ENCODE results near the gene ACAT1.
A peak's percentile ranks its signal among the peaks of the same experiment; 100 is the strongest.
"Not testable (repeated sequence)": the region's sequence is repeated elsewhere in the genome, so short reads cannot be mapped to it uniquely, and the experiment has no call there.

The ACAT1 gene

DNA sequence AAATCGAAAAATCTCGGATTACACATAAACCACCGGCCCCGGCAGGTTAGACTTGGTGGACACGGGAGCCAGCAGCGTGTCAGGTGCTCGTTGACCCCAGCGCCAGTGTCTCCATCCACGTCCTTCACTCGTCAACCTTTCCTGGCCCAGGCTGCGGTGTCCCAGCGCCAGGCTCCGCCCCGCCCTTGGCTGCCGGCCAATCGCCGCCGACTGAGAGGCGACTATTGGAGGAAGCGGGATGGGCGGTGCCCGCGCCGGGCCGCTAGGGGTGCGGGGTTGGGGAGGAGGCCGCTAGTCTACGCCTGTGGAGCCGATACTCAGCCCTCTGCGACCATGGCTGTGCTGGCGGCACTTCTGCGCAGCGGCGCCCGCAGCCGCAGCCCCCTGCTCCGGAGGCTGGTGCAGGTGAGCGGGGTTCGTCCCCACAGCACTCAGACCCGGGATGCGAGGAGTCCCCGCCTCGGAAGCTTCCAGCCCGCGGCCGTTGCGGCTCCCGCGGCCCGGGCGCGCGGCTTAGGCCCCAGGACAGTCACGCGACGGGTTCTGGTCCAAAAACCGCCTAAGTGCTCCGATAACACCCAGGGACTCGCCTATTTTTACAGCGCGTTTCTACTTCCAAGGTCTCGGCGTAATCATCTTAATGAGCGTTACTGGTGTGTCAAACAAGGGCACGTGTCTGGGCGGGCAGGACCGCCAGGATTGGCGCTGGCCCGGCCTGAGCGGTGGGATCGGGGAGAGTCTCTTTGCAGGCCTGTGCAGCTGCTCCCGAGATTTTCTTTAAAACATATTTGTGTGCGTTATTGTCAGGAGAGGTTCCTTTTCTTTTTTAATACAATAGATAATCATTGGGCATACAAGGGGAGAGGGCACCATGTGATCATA is at the start of gene ACAT1:
Gene ACAT1 (plus strand): TSS at position 294 of the 882 bp plus-strand sequence. CDS start 40 bp downstream, at position 334.
- H3K9me3 ChIP-seq (ENCODE audit: control insufficient read depth, insufficient read depth, low read length): no peaks in the 10 kb centered on the region
- H3K9ac ChIP-seq (ENCODE audit: low read depth, low read length): peak within 1 kb of the TSS; percentile 95
- H3K4me1 ChIP-seq (ENCODE audit: insufficient read depth, low read length): 0 out of 2 replicates have a peak, but pooled peaks cover 3% of the 10 kb centered on the region
- no peaks in the 10 kb centered on the region for H3K36me3 ChIP-seq (ENCODE audit: insufficient read depth, low read length)

- no peaks in the 10 kb centered on the region for H3K4me1 ChIP-seq (ENCODE audit: insufficient read depth, low read length)
- H3K9me3 ChIP-seq (ENCODE audit: control insufficient read depth, insufficient read depth, low read length): no peaks in the 10 kb centered on the region
- H3K36me3 ChIP-seq (ENCODE audit: insufficient read depth, low read length): peaks cover 5% of the 10 kb centered on the region; the same call in 1 of the 2 replicates
- no peak overlapping the region for H3K9ac ChIP-seq (ENCODE audit: low read depth, low read length)
Measured at GRCh38 chr11:108084811-108085210, 36.6 kb upstream of the ACAT1 start.

GRCh38 chr11:108085672-108086071 is 35.7 kb upstream of the ACAT1 start:
- peaks cover 5% of the 10 kb centered on the region; the same call in 1 of the 2 replicates for H3K36me3 ChIP-seq (ENCODE audit: insufficient read depth, low read length)
- H3K9me3 ChIP-seq (ENCODE audit: control insufficient read depth, insufficient read depth, low read length): no peaks in the 10 kb centered on the region
- H3K4me1 ChIP-seq (ENCODE audit: insufficient read depth, low read length): no peaks in the 10 kb centered on the region
- H3K9ac ChIP-seq (ENCODE audit: low read depth, low read length): no peak overlapping the region

DNA sequence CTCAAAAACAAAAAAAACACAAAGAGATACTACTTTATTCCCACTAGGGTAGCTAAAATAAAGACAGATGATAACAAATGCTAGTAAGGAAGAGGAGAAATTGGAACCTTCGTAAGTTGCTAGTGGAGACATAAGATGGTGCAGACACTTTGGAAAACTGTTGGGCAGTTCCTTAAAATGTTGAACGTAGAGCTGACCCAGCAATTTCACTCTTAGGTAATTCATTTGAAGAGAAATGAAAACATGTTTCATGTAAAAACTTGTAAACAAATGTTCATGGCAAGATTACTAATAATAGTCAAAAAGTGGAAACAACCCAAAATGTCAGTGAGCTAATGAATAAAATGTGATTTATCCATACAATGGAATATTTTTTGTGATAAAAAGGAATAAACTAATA is 29.2 kb upstream of the ACAT1 start:
- Histone ChIP-seq H3K9me3 (ENCODE audit: control insufficient read depth, insufficient read depth, low read length) (no peaks in the 10 kb centered on the region), H3K36me3 (ENCODE audit: insufficient read depth, low read length) (peaks cover 3% of the 10 kb centered on the region), H3K9ac (ENCODE audit: low read depth, low read length) (no peak overlapping the region), H3K4me1 (ENCODE audit: insufficient read depth, low read length) (no peaks in the 10 kb centered on the region; the same call in 1 of the 2 replicates)

GRCh38 chr11:108093128-108093904 is 28.1 kb upstream of the ACAT1 start:
- no peak overlapping the region for H3K9ac ChIP-seq (ENCODE audit: low read depth, low read length)
- no peaks in the 10 kb centered on the region for H3K9me3 ChIP-seq (ENCODE audit: control insufficient read depth, insufficient read depth, low read length)
- peaks cover 5% of the 10 kb centered on the region for H3K36me3 ChIP-seq (ENCODE audit: insufficient read depth, low read length)
- no peaks in the 10 kb centered on the region; the same call in 1 of the 2 replicates for H3K4me1 ChIP-seq (ENCODE audit: insufficient read depth, low read length)

GRCh38 chr11:108097179-108097578 is 24.2 kb upstream of the ACAT1 start:
- Histone ChIP-seq H3K36me3 (ENCODE audit: insufficient read depth, low read length) (peaks cover 5% of the 10 kb centered on the region), H3K9me3 (ENCODE audit: control insufficient read depth, insufficient read depth, low read length) (no peaks in the 10 kb centered on the region), H3K9ac (ENCODE audit: low read depth, low read length) (no peak overlapping the region)

GRCh38 chr11:108101090-108101775 is 20.1 kb upstream of the ACAT1 start:
- Histone ChIP-seq H3K4me1 (ENCODE audit: insufficient read depth, low read length) (no peaks in the 10 kb centered on the region), H3K36me3 (ENCODE audit: insufficient read depth, low read length) (peaks cover 2% of the 10 kb centered on the region), H3K9me3 (ENCODE audit: control insufficient read depth, insufficient read depth, low read length) (no peaks in the 10 kb centered on the region), H3K9ac (ENCODE audit: low read depth, low read length) (no peak overlapping the region)

More at GRCh38 chr11:108097179-108097578, 24.2 kb upstream of the ACAT1 start:
- no peaks in the 10 kb centered on the region; the same call in 1 of the 2 replicates for H3K4me1 ChIP-seq (ENCODE audit: insufficient read depth, low read length)

GRCh38 chr11:108111126-108111525 is 10.2 kb upstream of the ACAT1 start:
- H3K36me3 ChIP-seq (ENCODE audit: insufficient read depth, low read length): no peaks in the 10 kb centered on the region; the same call in 1 of the 2 replicates
- H3K9ac ChIP-seq (ENCODE audit: low read depth, low read length): no peak overlapping the region
- H3K4me1 ChIP-seq (ENCODE audit: insufficient read depth, low read length): no peaks in the 10 kb centered on the region
- H3K9me3 ChIP-seq (ENCODE audit: control insufficient read depth, insufficient read depth, low read length): no peaks in the 10 kb centered on the region

DNA sequence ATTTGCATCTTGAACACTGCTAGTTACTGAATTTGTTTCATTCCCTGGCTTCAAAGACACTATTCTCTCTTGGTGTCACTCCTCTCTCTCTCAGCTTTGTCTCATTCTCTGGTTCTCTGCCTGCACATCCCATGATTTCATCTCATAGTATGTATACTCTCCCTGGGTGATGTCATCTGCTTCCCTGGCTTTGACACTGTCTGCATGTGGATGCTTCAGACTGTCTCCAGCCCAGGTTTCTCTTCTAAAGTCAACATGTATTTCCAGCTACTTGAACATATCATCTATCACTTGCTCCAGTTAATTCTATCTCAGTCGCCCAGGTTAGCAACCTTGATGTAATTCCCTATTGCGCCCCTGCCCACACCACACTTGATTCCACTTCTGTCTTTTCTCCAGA is 9.3 kb upstream of the ACAT1 start:
- Histone ChIP-seq H3K36me3 (ENCODE audit: insufficient read depth, low read length) (no peaks in the 10 kb centered on the region; the same call in 1 of the 2 replicates), H3K4me1 (ENCODE audit: insufficient read depth, low read length) (no peaks in the 10 kb centered on the region), H3K9me3 (ENCODE audit: control insufficient read depth, insufficient read depth, low read length) (no peaks in the 10 kb centered on the region), H3K9ac (ENCODE audit: low read depth, low read length) (no peak overlapping the region)

- Histone ChIP-seq H3K9ac (ENCODE audit: low read depth, low read length) (no peak overlapping the region), H3K36me3 (ENCODE audit: insufficient read depth, low read length) (no peaks in the 10 kb centered on the region), H3K4me1 (ENCODE audit: insufficient read depth, low read length) (no peaks in the 10 kb centered on the region), H3K9me3 (ENCODE audit: control insufficient read depth, insufficient read depth, low read length) (no peaks in the 10 kb centered on the region)
Measured at GRCh38 chr11:108115500-108116140, 5.7 kb upstream of the ACAT1 start.

- no peak overlapping the region for H3K9ac ChIP-seq (ENCODE audit: low read depth, low read length)
- H3K4me1 ChIP-seq (ENCODE audit: insufficient read depth, low read length): no peaks in the 10 kb centered on the region
- no peaks in the 10 kb centered on the region for H3K9me3 ChIP-seq (ENCODE audit: control insufficient read depth, insufficient read depth, low read length)
- H3K36me3 ChIP-seq (ENCODE audit: insufficient read depth, low read length): no peaks in the 10 kb centered on the region
Measured at GRCh38 chr11:108117746-108118371, 3.5 kb upstream of the ACAT1 start.

DNA sequence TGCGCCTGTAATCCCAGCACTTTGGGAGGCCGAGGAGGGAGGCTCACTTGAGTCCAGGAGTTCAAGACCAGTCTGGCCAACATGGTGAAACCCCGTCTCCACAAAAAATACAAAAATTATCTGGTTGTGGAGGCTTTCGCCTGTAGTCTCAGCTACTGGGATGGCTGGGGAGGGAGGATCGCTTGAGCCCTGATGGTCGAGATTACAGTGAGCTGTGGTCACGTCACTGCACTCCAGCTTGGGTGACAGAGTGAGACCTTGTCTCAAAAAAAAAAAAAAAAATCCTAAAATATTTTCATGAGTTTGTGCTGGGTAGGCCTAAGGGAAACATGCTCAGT is 462 bp upstream of the ACAT1 start:
- H3K4me1 ChIP-seq (ENCODE audit: insufficient read depth, low read length); H3K9me3 ChIP-seq (ENCODE audit: control insufficient read depth, insufficient read depth, low read length); H3K36me3 ChIP-seq (ENCODE audit: insufficient read depth, low read length): not testable (repeated sequence)
- peak overlapping the region; percentile 95; the same call in 1 of the 2 replicates for H3K9ac ChIP-seq (ENCODE audit: low read depth, low read length)

GRCh38 chr11:108122166-108122628 is 830 bp downstream of the ACAT1 start:
- H3K36me3 ChIP-seq (ENCODE audit: insufficient read depth, low read length): no peaks in the 10 kb centered on the region
- H3K4me1 ChIP-seq (ENCODE audit: insufficient read depth, low read length): 0 out of 2 replicates have a peak, but pooled peaks cover 3% of the 10 kb centered on the region

More at GRCh38 chr11:108122166-108122628, 830 bp downstream of the ACAT1 start:
- no peaks in the 10 kb centered on the region for H3K9me3 ChIP-seq (ENCODE audit: control insufficient read depth, insufficient read depth, low read length)
- peak overlapping the region; percentile 95; the same call in 1 of the 2 replicates for H3K9ac ChIP-seq (ENCODE audit: low read depth, low read length)

Measured in ES-I3 (cell line).